DOHH2 (cell line): ENCODE results near the gene LRRC37A.

Source experiments
- EZH2phosphoT487 ChIP-seq: fragments of 200-600 bp; sonication (generic); IDR thresholded peaks from 2 replicates; pipeline ENCODE4 v1.6.1; 2017; ENCODE audit warnings: borderline replicate concordance, mild to moderate bottlenecking, antibody characterized with exemption, low read length, moderate library complexity, mixed read lengths
- TF ChIP-seq, protein P1 (sequence below): fragments of 200-600 bp; sonication (generic); IDR thresholded peaks from one replicate; pipeline ENCODE4 v1.5.1; 2014; ENCODE audit warnings: antibody characterized with exemption, mild to moderate bottlenecking, low read depth, low read length; ENCODE audit not compliant: poor library complexity, severe bottlenecking

DNA sequence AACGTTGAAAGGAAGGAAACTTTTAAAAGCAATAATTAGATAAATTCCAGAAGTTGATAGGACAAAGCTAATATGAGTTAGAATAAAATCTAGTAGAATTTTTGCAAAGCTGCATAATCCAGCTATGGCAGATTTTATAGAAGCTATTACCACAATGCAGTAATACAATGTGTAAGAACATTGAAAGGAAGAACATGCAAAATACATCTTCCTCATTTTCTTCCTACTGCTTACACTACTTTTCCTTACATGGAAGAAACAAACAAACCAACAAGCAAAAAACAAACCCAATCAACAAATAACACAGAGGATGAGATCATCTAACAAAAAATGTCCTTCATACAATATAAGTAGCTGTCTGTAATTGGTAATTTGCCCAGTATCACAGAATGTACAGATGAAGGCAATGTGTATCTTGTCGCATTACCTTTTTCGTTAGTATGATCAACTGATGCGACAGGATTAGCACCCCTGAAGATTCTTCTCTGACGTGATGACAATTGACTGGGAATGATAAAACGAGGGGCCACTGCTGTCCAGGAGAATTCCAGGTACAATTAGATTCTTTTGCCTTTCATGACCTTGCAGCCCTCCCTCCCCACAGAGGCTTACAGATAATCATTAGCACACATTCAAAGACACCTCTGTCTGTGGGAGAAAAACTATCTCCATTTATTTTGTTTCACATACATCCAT lies 21.2 kb upstream of the LRRC37A start:
- TF ChIP-seq, protein P1, sequence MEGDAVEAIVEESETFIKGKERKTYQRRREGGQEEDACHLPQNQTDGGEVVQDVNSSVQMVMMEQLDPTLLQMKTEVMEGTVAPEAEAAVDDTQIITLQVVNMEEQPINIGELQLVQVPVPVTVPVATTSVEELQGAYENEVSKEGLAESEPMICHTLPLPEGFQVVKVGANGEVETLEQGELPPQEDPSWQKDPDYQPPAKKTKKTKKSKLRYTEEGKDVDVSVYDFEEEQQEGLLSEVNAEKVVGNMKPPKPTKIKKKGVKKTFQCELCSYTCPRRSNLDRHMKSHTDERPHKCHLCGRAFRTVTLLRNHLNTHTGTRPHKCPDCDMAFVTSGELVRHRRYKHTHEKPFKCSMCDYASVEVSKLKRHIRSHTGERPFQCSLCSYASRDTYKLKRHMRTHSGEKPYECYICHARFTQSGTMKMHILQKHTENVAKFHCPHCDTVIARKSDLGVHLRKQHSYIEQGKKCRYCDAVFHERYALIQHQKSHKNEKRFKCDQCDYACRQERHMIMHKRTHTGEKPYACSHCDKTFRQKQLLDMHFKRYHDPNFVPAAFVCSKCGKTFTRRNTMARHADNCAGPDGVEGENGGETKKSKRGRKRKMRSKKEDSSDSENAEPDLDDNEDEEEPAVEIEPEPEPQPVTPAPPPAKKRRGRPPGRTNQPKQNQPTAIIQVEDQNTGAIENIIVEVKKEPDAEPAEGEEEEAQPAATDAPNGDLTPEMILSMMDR: no peak
- TF ChIP-seq EZH2phosphoT487: no peak
